ENCODE results near the gene FOXP1.

Gene FOXP1

DNA sequence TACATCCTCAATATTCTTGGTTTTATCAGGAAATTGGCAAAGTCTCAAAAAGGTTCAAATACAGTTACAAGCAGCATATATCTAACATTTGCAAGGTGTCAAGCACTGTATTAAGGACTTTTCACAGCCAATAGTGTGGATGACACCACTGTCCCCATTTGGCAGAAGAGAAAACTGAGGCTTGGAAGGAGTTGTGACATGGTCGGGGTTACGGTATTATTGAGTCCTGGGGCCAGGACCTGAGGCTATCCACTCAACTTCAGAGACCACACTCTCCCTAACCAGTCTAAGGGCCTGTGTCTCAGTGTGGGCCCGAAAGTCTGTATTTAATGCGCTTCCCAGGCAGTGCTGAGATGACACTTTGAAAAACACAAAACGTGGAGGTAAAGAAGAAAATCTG lies 99.1 kb downstream of the FOXP1 start:
- no peak overlapping the region for H3K9ac ChIP-seq (ENCODE audit: low read length)
- no peaks in the 10 kb centered on the region for H3K79me2 ChIP-seq (ENCODE audit: insufficient read depth, low read length)

DNA sequence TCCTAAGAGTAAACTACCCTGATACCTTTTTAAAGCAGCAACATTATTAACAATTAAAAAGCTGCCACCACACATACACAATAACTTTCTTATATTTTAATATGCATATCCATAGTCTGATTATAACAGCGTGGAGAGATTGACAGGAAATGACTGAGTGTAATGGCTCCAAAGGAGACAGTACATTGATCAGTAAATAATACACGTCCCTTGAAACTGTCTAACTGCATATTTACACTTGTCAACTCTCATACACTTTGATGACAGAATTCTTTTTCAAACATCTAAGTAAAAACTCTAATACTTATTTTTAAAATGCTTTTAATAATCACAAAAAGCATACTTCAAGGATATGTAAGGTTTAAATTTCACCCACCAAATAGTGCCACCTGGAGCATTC lies 99.5 kb downstream of the FOXP1 start:
- H3K27me3 ChIP-seq (ENCODE audit: low read length), result no peaks in the 10 kb centered on the region
- H3K9ac ChIP-seq (ENCODE audit: low read length), result no peak overlapping the region
- no peak overlapping the region for H3K4me2 ChIP-seq (ENCODE audit: low read depth, low read length, poor library complexity, severe bottlenecking)
- H3K27ac ChIP-seq (ENCODE audit: low read depth, low read length), result no peak overlapping the region
- no peaks in the 10 kb centered on the region for H3K9me2 ChIP-seq (replicated peaks; ENCODE audit: insufficient read depth, low read length)
- H3K79me2 ChIP-seq (ENCODE audit: insufficient read depth, low read length), result no peaks in the 10 kb centered on the region
- TF ChIP-seq, protein P1, sequence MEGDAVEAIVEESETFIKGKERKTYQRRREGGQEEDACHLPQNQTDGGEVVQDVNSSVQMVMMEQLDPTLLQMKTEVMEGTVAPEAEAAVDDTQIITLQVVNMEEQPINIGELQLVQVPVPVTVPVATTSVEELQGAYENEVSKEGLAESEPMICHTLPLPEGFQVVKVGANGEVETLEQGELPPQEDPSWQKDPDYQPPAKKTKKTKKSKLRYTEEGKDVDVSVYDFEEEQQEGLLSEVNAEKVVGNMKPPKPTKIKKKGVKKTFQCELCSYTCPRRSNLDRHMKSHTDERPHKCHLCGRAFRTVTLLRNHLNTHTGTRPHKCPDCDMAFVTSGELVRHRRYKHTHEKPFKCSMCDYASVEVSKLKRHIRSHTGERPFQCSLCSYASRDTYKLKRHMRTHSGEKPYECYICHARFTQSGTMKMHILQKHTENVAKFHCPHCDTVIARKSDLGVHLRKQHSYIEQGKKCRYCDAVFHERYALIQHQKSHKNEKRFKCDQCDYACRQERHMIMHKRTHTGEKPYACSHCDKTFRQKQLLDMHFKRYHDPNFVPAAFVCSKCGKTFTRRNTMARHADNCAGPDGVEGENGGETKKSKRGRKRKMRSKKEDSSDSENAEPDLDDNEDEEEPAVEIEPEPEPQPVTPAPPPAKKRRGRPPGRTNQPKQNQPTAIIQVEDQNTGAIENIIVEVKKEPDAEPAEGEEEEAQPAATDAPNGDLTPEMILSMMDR (IDR thresholded peaks at IDR 0.05; ENCODE audit: insufficient read depth, low read length, poor library complexity, severe bottlenecking), result no peak
- TF ChIP-seq EZH2phosphoT487 (conservative IDR thresholded peaks at IDR 0.05; ENCODE audit: low read length), result no peak
- H3K4me3 ChIP-seq (ENCODE audit: insufficient read depth, low read length, poor library complexity, severe bottlenecking), result no peak overlapping the region
- H4K20me1 ChIP-seq (ENCODE audit: low read depth, low read length), result no peaks in the 10 kb centered on the region
- no peaks in the 10 kb centered on the region for H3F3A ChIP-seq (ENCODE audit: insufficient read depth)
- H2AFZ ChIP-seq (ENCODE audit: low read depth, low read length, severe bottlenecking), result no peak overlapping the region
- no peaks in the 10 kb centered on the region for H3K9me3 ChIP-seq (ENCODE audit: insufficient read depth, low read length)
- no peaks in the 10 kb centered on the region for H3K36me3 ChIP-seq (ENCODE audit: low read length)

More for the DNA sequence above, 99.1 kb downstream of the FOXP1 start:
- TF ChIP-seq EZH2phosphoT487 (conservative IDR thresholded peaks at IDR 0.05; ENCODE audit: low read length), result no peak
- TF ChIP-seq, protein P1 (IDR thresholded peaks at IDR 0.05; ENCODE audit: insufficient read depth, low read length, poor library complexity, severe bottlenecking), result no peak
- no peaks in the 10 kb centered on the region for H3K9me2 ChIP-seq (replicated peaks; ENCODE audit: insufficient read depth, low read length)
- H3K9me3 ChIP-seq (ENCODE audit: insufficient read depth, low read length), result no peaks in the 10 kb centered on the region
- H3K4me3 ChIP-seq (ENCODE audit: insufficient read depth, low read length, poor library complexity, severe bottlenecking), result no peak overlapping the region
- no peak overlapping the region for H2AFZ ChIP-seq (ENCODE audit: low read depth, low read length, severe bottlenecking)
- H3K4me2 ChIP-seq (ENCODE audit: low read depth, low read length, poor library complexity, severe bottlenecking), result no peak overlapping the region
- no peaks in the 10 kb centered on the region for H3F3A ChIP-seq (ENCODE audit: insufficient read depth)
- H3K27me3 ChIP-seq (ENCODE audit: low read length), result no peaks in the 10 kb centered on the region
- H4K20me1 ChIP-seq (ENCODE audit: low read depth, low read length), result no peaks in the 10 kb centered on the region
- H3K27ac ChIP-seq (ENCODE audit: low read depth, low read length), result no peak overlapping the region
- H3K36me3 ChIP-seq (ENCODE audit: low read length), result no peaks in the 10 kb centered on the region

DNA sequence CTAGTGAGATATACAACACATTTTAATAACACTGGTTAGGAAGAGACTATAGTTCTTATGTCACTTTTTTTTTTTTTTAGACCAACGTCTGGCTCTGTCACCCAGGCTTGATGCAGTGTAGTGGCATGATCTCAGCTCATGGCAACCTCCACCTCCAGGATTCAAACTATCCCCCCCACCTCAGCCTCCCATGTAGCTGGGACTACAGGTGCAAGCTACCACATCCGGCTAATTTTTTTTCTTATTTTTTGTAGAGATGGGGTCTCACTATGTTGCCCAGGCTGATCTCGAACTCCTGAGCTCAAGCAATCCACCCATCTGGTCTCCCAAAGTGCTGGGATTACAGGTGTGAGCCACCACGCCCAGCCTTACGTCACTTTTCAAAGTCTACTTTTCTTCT lies 100.8 kb downstream of the FOXP1 start:
- Histone ChIP-seq H4K20me1 (ENCODE audit: low read depth, low read length) (no peaks in the 10 kb centered on the region), H3K27me3 (ENCODE audit: low read length) (no peaks in the 10 kb centered on the region), H3K4me2 (ENCODE audit: low read depth, low read length, poor library complexity, severe bottlenecking) (no peak overlapping the region), H2AFZ (ENCODE audit: low read depth, low read length, severe bottlenecking) (no peak overlapping the region), H3K9me2 (replicated peaks; ENCODE audit: insufficient read depth, low read length) (no peaks in the 10 kb centered on the region), H3K9ac (ENCODE audit: low read length) (no peak overlapping the region), H3F3A (ENCODE audit: insufficient read depth) (no peaks in the 10 kb centered on the region), H3K79me2 (ENCODE audit: insufficient read depth, low read length) (no peaks in the 10 kb centered on the region), H3K27ac (ENCODE audit: low read depth, low read length) (no peak overlapping the region), H3K9me3 (ENCODE audit: insufficient read depth, low read length) (no peaks in the 10 kb centered on the region), H3K4me3 (ENCODE audit: insufficient read depth, low read length, poor library complexity, severe bottlenecking) (no peak overlapping the region), H3K36me3 (ENCODE audit: low read length) (no peaks in the 10 kb centered on the region)
- TF ChIP-seq, protein P1 (IDR thresholded peaks at IDR 0.05; ENCODE audit: insufficient read depth, low read length, poor library complexity, severe bottlenecking), result no peak
- TF ChIP-seq EZH2phosphoT487 (conservative IDR thresholded peaks at IDR 0.05; ENCODE audit: low read length), result no peak

Measured in SU-DHL-6 (cell line).